Chondrocyte (in vitro differentiated cells): ENCODE measurements around the gene DCDC2B. TPM values are rescaled to one million over a fixed set of nuclear protein-coding genes. Genes with fewer than 3 reads are reported as not detected.

Experiments used
- DNase-seq: peaks from one replicate; pipeline ENCODE4 v3.0.0; 2021; ENCODE audit warnings: mixed read lengths, low spot score
- H3K27ac Mint-ChIP-seq: one replicate; pipeline ENCODE4 v1.8.0; 2021; ENCODE audit warnings: mild to moderate bottlenecking, moderate library complexity, mixed read lengths; ENCODE audit not compliant: unreplicated experiment
- H3K27me3 Mint-ChIP-seq: 2 replicates; pipeline ENCODE4 v1.8.0; 2021; ENCODE audit warnings: low read depth, mixed read lengths
- H3K36me3 Mint-ChIP-seq: 2 replicates; pipeline ENCODE4 v1.8.0; 2021; ENCODE audit warnings: low read depth, mixed read lengths
- H3K4me1 Mint-ChIP-seq: 2 replicates; pipeline ENCODE4 v1.8.0; 2021; ENCODE audit warnings: low read depth, mild to moderate bottlenecking, mixed read lengths
- H3K4me3 Mint-ChIP-seq: one replicate; pipeline ENCODE4 v1.8.0; 2021; ENCODE audit warnings: mild to moderate bottlenecking, moderate library complexity, mixed read lengths; ENCODE audit not compliant: unreplicated experiment
- H3K9me3 Mint-ChIP-seq: 2 replicates; pipeline ENCODE4 v1.8.0; 2021; ENCODE audit warnings: low read depth, mixed read lengths
- CTCF ChIP-seq: fragments of 200-600 bp; sonication (generic); IDR thresholded peaks from 2 replicates; pipeline ENCODE4 v1.5.0; 2021; ENCODE audit warnings: antibody characterized with exemption, mild to moderate bottlenecking, moderate library complexity
- total RNA-seq: library from RNA; stranded (reverse); gene quantifications from 3 replicates; pipeline ENCODE4 v1.2.1, GENCODE V29; 2021

Gene DCDC2B
- total RNA-seq, 1 donor from 2014 or later: not detected

- Mint-ChIP-seq H3K27me3 (no peaks in the 10 kb centered on the region), H3K4me1 (peaks cover 55% of the 10 kb centered on the region), H3K4me3 (peak within 1 kb of the TSS; percentile 85), H3K27ac (peak within 1 kb of the TSS; percentile 93), H3K36me3 (peaks cover 17% of the 10 kb centered on the region), H3K9me3 (no peaks in the 10 kb centered on the region)
- no peak for DNase-seq
- TF ChIP-seq CTCF: no peak
Observed at GRCh38 chr1:32200226-32201010, 8.5 kb upstream of the DCDC2B start, which contains the start of gene CCDC28B. TSS of gene CCDC28B (plus strand) at chr1:32200595. CDS start at chr1:32201936, 1,341 bp downstream.

GRCh38 chr1:32201011-32201855 lies 7.7 kb upstream of the DCDC2B start:
- no peak for DNase-seq
- peak overlapping the region; percentile 93 for H3K27ac Mint-ChIP-seq
- peaks cover 56% of the 10 kb centered on the region for H3K4me1 Mint-ChIP-seq
- peaks cover 13% of the 10 kb centered on the region for H3K36me3 Mint-ChIP-seq
- peak; percentile 55 for TF ChIP-seq CTCF
- H3K9me3 Mint-ChIP-seq: no peaks in the 10 kb centered on the region
- peak overlapping the region; percentile 85 for H3K4me3 Mint-ChIP-seq
- H3K27me3 Mint-ChIP-seq: no peaks in the 10 kb centered on the region

- TF ChIP-seq CTCF: no peak
- no peak for DNase-seq
- peak overlapping the region; percentile 22 for H3K27ac Mint-ChIP-seq
- peak overlapping the region; percentile 85 for H3K4me3 Mint-ChIP-seq
- H3K9me3 Mint-ChIP-seq: no peaks in the 10 kb centered on the region
- H3K27me3 Mint-ChIP-seq: no peaks in the 10 kb centered on the region
- H3K4me1 Mint-ChIP-seq: peaks cover 32% of the 10 kb centered on the region
- H3K36me3 Mint-ChIP-seq: no peaks in the 10 kb centered on the region
Observed at GRCh38 chr1:32204943-32205361, 3.9 kb upstream of the DCDC2B start.

- no peaks in the 10 kb centered on the region for H3K9me3 Mint-ChIP-seq
- no peak for DNase-seq
- H3K4me3 Mint-ChIP-seq: peak within 1 kb of the TSS; percentile 85
- no peaks in the 10 kb centered on the region for H3K36me3 Mint-ChIP-seq
- TF ChIP-seq CTCF: no peak
- H3K27me3 Mint-ChIP-seq: no peaks in the 10 kb centered on the region
- H3K4me1 Mint-ChIP-seq: peaks cover 28% of the 10 kb centered on the region
- H3K27ac Mint-ChIP-seq: peak within 1 kb of the TSS; percentile 63
Observed at GRCh38 chr1:32205401-32206370, 3.2 kb upstream of the DCDC2B start, which contains the start of gene IQCC. TSS of gene IQCC (plus strand) at chr1:32205671. CDS start at chr1:32205682, 11 bp downstream.
